HG02981 (cell line): ENCODE measurements around the gene PTTG1IP.

Experiments
- ATAC-seq: cut with Tn5 transposase; IDR thresholded peaks from one replicate; pipeline ENCODE4 v1.9.1; 2021; ENCODE audit warnings: mild to moderate bottlenecking, moderate library complexity; ENCODE audit not compliant: unreplicated experiment

Gene PTTG1IP

DNA sequence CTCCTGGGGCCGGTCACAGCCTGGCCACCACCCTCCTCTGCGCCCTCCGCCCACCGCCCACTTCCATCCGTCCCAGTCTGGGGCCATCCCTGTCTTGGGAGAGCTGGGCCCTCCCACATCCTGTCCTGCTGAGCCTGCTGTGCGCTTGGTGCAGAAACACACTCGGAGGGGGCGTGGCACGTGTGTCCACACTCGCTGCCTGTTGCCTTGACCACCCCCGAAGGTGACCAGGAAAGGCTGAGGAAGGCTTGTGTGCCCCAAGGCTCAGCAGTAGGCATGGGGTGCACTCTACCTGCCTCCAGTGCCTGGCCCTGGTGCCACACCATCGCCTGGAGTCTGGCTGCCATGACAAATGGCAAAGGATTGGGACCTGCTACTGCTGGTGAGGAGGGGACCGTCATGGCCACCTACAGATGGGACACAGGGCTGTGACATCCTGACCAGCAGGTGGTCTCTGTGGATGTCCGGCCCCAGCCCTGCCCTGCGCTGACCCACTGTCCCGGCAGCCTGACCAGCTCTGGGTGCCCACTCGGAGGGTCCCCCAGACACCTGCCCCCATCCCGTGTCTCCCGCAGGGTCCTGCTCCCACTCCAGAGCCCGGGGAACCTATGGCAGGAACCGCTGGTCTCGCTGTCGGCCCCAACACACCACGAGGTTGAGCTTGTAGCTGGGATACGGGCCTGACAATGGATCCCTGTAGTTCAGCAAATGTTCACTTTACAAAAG is 23.2 kb upstream of the PTTG1IP start:
- no peak for ATAC-seq

DNA sequence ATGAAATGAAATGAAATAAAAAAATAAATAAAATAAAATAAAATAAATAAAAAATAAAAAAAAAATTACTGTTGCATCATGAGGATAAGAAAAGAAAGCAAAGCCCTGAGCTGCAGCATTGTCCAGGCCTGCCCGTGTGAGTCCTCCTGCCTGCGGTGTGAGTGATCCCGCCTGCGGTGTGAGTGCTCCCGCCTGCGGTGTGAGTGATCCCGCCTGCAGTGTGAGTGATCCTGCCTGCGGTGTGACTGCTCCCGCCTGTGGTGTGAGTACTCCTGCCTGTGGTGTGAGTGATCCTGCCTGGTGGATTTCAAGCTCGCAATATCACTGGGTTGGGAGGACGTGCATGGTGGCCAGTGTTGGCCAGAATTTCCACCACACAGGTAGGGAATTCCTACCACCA is 22.4 kb upstream of the PTTG1IP start:
- no peak for ATAC-seq

DNA sequence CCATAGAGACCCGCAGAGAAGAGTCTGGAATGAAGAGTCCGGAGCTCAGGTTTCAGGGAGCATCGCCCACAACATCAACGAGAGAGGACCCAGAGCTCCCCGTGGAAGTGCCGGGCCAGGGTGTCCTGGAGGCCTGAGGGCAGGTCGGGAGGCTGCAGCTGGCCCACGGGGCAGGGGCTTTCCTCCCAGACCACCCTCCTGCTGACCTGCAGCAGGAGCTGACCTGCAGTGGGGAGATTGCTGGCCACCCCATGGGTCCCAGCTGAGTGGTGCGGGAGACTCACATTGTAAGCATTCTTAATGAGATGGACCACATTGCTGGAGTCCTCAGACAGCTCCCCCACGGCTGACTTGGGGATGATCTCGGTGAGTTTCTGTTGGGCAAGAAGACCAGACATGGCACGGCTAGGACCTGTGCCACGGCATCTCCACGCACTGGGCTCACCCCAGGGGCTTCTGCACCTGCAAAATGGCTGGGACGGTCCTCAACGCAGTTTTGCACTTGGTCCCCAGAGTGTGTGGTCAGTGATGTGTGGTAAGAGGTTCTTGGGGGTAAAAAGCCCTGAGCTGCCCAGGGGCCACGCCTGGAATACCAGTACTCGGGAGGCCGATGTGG is 21.3 kb upstream of the PTTG1IP start:
- ATAC-seq, result no peak

DNA sequence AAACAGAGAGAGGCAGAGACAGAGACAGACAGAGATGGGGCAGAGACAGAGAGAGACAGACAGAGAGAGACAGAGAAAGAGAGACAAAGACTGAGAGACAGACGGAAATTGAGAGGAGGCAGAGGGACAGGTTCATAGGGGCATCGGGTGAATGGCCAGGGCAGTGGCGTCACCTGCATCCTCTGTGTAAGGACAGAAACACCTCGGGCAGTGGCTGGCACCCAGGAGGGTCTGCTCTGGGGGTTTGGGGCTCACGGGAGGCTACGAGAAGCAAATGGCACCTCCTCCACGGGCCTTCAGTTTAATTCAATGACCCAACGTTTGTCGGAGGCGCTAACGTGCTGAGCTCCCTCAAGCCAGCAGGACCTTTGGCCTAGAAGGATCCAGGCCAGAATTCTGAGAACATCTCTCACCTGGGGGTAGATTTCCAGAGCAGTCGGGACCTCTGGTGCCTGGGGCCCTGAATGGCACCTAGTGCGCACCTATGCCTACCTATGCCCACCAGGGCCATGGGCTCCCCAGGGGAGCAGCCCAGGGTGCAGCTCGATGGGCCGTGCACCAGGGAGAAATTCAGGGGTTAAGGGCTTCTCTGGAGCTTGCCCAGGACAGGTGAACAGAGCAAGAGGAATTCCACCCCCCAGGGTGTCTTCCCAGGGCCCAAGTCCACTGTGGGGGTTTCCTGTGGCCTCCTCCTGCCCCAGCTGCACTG is 20.6 kb upstream of the PTTG1IP start:
- ATAC-seq, result no peak

DNA sequence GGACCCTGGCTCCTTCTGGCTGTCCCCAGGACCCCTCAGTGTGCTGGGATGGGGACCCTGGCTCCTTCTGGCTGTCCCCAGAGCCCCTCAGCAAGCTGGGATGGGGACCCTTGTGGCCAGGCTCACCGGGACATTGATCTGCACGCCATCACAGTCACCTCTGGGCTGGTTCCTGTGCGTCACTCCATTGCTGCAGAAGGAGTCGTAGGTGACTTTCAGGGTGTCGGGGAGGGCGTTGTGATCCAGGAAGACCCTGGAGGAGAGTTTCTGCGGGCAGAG is 19.7 kb upstream of the PTTG1IP start:
- ATAC-seq, result no peak

DNA sequence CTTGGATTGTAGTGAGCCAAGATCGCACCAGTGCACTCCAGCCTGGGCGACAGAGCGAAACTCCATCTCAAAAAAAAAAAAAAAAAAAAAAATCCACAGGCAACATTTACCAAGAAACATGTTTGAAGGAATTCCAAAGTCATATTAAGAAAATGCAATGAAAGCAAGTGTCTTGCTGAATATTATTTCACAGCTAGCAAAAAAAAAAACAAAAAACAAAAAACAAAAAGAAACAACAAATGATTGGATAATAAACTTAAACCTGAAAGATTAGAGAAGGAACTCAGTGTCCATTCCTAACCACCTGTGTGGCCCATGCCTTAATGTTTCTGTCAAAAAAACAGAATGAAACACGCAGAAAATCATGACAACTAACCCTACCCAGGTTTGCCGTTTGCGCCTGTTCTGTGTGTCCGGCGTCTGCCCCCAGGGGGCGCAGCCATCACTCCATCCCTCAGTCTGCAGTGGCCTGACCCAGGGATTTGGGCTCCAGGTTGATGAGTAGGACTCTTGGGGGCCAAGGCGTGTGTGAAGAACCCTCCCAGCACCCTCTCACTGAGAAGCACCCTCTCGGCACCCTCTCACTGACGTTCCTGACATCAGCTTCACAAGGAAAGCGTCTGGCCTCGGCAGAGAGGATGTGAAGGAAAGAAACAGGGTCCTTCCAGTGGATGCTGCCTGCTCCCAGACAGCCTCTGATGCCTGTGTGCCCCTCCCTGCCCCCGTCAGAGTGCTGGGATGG is 19.2 kb upstream of the PTTG1IP start:
- peak; percentile 62 for ATAC-seq

DNA sequence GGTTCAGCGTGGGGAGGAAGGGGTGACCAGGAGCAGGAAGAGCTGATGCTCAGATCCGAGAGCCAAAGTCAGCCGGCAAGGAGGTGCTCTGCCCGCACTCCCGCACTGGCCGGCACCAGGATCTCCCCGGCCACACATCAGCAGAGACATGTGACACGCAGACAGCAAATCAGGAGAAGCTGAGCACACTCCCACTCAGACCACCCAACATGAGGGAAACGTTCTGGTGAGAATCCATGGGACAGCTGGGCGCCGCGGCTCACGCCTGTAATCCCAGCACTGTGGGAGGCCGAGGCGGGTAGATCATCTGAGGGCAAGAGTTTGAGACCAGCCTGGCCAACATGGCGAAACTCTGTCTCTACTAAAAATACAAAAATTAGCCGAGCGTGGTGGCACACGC is 18.6 kb upstream of the PTTG1IP start:
- no peak for ATAC-seq

DNA sequence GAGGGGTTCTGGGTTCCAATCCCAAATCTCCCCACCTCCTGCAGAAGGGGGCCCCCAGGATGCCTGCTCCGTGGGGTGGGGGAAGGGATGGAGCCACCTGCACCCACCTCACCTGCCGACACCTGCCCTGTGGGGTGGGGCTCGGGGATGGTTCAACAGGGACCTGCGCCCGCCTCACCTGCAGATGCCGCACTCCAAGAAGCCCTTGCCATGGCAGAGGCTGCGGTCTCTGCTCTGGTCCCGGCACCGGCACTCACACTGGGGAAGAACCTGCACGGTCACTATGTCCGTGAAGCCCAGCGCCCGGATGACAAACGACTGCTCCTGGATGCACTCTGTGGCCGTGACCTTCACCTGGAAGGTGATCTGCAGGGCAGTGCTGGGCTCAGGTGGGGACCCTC is 18.1 kb upstream of the PTTG1IP start:
- ATAC-seq, result no peak

DNA sequence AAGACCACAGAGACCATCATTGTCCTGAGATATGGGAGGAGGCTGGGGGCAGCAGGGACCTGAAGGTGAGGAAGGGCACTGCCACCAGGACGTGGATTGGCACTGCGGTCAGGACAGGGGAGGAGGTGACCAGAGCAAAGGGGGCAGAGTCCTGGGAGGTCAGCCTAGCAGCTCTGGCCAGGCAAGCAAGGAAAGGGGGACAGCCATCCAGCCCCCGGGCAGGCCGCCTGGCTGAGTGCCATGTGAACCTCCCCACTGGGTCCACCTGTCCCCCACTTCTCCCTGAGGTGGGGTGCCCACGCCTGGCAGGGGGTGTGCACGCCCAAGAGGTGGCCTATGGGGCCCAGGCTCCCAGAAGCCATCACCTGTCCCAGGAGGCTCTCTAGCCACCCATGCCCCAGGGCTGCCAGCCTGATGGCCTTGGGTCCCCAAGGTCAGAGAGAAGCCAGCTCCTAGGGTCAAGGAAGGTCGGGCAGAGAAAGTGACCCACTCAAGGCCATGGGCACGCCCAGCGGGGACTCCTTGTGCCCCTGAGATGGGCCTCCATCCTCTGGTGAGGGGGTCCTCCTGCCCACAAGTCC is 17.6 kb upstream of the PTTG1IP start:
- no peak for ATAC-seq

DNA sequence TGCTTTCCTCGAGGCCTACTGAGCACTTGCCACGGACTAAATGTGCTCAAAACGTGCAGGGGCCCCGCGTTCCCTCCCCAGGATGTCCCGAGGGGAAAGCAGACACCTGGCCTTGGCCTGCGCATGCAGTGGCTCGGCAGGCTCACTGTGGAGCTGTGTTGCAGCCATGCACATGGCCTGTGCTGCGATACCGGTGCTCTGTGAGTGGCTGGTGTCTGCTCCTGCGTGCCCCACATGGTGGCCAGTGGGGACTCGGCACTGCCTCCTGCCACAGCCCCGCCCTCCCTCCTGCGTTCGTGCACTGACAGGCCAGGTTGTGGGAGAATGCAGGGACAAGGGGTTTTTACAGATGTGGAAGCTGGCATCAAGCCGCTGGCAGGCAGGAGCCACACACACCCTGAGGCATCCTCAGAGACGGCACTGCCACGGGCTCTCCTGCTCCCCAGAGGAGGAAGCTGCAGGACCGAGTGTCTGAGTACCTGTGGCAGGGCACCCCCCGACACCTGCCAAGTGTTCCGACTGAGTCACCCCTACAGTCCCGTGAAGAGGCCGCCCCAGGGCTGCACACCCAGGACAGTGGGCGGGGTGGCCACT is 16.9 kb upstream of the PTTG1IP start:
- no peak for ATAC-seq

DNA sequence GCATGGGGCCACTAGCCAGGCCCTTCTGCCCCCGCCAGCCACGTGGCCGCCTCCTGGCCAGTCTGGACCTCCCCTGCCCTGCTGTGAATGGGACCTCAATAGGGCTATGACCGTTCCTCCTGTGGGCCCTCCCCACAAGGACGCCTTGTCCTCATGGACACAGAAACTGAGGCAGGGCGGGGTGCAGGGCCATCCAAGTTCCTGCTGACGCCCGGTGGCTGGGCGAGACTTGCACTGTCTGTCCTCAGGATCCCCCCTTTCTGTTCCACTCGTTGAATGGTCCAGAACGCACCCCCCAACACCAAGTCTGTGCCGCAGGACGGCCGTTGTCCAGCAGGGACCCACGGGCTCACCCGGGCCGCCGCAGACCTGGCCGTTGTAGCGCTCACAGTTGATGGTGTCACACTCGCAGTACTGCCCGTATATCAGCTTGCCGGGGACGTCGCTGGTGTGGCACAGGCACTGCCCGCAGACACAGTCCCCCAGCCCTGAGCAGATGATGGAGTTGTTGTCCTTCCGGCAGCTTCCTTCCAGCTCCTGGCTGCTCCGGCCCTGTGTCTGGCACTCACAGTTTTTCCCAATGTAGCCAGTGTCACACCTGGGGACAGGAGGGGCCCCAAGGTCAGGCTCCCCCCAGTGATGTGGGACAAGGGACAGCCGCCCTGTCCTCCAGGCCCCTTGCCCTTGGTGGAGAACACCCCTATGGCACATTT is 16.3 kb upstream of the PTTG1IP start:
- no peak for ATAC-seq

DNA sequence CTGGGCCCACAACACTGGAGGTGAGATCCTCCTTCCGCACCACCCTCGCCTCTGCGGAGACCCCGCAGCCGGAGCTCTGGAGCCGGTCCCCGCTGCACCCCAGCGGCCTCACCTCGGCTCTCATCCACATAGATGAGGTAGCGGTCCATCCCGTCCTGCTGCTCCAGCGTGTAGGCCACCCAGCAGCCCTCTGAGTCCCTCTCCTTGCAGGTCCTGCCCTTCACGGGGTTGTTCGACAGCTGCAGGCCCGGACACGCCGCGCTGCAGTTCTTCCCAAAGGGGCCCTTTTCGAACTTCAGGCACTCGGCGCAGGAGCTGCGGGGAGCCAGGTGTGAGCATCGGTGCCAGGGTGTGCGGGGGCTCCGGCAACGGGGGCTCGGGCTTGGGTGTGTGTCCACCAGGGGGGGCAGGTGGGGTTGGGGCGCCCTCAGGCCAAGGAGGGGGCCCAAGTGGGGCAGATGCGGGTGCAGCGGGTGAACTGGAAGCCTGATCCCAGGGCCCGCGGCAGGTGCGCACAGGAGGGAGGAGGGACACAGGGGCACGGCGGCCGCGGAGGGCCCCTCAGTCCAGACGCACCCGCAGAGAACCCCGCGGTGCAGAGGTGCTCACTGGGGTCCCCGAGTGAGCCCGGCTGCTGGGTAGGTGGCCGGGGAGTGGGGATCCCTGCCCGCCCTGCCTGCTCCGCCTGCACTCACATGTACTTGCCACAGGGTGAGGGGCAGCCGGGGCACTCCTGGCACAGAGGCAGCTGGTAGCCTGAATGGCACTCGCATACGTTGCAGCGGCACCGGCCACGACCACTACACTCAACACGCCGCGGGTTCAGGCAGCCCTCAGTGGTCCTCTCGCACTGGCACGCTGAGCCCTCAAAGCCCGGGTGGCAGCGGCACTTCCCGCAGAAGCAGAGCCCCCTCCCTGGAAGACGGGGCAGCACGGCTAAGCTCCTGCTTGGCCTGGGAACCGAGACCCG is 15.4 kb upstream of the PTTG1IP start:
- no peak for ATAC-seq

DNA sequence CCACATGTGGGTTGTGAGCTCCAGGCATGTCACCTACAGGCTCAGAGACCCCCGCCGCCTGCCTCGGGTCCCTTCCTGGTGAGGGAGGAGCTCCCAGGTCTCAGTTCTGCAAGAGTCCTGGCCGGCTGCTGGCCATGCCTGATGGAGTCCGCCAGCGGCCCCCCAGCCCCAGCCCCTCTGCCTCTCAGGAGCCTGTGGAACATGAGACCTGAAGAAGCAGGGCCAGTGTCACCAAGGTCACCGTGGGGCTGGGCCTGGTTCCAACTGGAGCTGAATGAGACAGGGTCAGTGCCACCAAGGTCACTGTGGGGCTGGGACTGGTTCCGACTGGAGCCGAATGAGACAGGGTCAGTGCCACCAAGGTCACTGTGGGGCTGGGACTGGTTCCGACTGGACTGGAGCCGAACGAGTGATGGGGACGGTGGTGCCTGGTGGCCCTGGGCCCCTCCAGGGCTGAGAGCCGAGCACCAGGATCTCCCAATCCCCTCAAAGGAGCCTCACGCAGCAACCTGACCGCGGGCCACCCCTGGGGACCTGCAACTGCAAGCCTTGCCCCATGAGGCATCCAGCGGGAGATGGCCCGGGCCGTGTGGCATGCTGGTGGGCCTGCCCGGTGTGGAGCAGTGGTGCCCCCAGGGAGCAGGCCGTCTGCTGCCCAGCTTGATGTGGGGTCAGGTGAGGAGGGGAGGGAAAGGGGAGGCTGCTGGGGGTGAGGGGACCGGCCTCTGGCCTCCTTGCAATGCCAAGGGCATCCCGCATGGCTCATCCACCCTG is 14.5 kb upstream of the PTTG1IP start:
- ATAC-seq, result no peak

DNA sequence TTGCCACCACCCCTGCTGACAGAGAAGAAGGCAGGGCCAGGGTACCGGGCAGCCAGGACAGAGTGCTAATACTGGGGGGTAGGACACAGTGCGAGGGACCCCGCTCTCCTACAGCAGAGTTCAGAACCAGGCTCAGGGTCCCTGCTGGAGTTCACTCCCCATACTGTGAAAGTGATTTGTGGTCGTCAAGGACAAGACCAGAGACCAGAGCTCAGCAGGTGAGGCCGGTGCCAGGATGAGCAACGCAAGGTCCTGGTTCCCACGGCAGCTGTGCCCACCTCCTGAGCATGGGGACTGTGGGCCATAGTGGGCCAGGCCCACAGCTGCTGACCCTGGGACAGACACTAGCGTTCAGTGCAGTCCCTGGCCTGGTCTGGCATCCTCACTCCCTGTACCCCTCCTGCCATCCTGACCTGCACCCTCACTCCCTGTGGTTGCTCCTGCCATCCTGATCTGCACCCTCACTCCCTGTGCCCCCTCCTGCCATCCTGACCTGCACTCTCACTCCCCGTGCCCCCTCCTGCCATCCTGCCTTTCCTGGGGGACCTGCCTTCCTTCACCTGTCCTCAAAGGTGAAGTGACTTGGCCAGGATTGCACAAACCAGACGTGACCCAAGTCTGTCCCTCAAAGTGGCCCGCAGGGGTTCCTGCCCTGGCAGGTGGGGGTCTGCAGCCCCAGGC is 13.8 kb upstream of the PTTG1IP start:
- no peak for ATAC-seq

DNA sequence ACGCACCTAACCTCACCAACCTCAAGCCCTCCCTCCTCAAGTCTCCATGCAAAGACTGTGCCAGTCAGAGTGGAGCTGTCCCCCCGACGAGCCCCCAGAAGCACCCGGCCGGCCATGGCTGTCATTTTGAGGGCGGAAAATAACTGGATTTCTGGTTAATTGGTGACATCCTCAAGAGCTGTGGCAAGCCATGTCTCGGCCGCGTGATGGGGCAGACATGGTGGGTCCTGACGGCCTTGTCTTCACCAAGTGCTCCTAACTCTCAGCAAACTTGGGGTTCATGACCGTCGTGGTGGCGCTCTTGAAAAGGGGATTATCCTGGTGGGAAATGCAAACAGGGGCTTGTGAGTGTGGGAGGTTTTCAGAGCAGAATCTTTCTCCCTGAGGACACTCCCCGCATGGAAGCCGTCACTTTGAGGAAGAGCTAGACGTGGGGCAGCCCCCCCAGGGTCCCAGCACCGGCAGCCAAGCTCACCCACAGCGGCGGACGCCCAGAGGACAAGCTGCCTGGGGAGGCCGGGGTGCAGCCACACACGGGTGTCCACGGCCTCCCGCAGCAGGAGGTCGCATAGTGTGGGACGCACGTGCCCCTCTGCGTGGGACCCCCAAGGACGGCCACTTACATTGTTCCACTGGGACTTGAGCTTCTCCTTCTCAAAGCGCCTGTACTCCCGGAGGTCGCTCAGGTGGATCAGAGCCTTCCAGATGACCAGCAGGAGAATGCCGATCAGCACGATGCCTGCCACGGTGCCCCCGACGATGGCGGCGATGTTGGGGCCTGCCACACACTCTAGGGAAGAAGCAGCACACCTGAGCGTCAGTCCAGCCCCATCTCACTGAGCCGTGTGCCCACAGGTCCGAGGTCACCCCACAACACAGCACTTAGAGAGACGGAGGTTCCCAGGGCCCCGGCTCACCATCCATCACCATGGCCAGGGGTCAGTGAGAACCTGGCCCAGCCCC is 12.9 kb upstream of the PTTG1IP start:
- no peak for ATAC-seq

DNA sequence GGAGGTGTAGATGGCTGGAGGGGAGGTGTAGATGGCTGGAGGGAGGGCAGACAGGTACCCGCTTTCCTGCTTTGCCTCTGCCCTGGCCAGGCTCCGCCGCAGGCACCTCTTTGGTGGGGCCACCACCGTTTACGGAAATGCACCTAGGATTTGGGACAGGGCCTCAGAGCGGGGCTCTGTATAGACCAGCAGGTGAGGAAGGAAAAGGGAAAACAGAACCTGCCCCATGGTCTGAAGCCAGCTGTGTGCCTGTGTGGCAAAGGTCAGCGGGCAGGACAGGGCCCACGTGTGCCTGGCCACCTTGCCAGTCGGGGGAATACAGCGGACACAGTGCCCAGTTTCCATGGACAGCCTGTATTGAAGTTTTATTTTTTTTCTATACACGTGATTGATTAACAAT is 12.1 kb upstream of the PTTG1IP start:
- ATAC-seq, result no peak

DNA sequence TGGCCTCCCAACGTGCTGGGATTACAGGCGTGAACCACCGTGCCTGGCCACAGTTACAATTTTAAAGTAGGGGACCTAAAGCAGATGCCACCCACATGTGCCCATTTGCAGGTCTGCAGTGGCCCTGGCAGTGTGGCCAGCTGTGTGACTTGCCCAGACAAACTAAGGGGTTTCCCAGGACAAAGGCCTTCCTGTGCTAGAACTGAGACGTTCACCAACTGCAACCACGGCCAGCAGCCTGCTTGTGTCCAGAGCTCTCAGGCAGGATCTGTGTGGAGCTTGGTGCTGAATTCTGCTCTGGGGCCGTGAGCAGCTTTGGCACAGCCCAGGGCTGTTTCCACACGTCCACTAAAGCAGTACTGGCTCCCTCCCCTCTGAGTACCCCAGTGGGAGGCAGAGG is 10.6 kb upstream of the PTTG1IP start:
- no peak for ATAC-seq
